DOHH2 (cell line): ENCODE measurements around the gene NFIX.

Experiments
- EZH2phosphoT487 ChIP-seq: fragments of 200-600 bp; sonication (generic); IDR thresholded peaks from 2 replicates; pipeline ENCODE4 v1.6.1; 2017; ENCODE audit warnings: borderline replicate concordance, mild to moderate bottlenecking, antibody characterized with exemption, low read length, moderate library complexity, mixed read lengths
- TF ChIP-seq, protein P1 (sequence below): fragments of 200-600 bp; sonication (generic); IDR thresholded peaks from one replicate; pipeline ENCODE4 v1.5.1; 2014; ENCODE audit warnings: antibody characterized with exemption, mild to moderate bottlenecking, low read depth, low read length; ENCODE audit not compliant: poor library complexity, severe bottlenecking

DNA sequence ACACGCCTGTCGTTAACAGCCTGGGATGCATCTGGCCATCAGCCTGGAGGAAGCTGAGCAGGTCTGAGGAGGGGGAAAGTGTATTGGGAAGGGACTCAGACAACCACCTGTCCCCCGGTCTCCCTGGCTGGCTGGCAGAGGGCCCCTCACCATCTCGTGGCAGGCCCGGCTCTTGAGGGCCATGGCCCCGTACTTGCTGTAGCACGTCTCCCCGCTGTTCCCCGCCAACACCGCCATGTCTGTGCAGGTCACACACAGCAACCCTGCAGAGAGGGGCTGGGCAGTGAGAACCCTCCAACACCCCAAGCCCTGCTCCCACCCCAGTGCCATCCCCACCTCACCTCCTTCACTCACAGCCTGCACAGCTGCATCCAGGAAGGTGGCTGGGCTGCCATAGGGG is 117.3 kb downstream of the NFIX start:
- TF ChIP-seq, protein P1, sequence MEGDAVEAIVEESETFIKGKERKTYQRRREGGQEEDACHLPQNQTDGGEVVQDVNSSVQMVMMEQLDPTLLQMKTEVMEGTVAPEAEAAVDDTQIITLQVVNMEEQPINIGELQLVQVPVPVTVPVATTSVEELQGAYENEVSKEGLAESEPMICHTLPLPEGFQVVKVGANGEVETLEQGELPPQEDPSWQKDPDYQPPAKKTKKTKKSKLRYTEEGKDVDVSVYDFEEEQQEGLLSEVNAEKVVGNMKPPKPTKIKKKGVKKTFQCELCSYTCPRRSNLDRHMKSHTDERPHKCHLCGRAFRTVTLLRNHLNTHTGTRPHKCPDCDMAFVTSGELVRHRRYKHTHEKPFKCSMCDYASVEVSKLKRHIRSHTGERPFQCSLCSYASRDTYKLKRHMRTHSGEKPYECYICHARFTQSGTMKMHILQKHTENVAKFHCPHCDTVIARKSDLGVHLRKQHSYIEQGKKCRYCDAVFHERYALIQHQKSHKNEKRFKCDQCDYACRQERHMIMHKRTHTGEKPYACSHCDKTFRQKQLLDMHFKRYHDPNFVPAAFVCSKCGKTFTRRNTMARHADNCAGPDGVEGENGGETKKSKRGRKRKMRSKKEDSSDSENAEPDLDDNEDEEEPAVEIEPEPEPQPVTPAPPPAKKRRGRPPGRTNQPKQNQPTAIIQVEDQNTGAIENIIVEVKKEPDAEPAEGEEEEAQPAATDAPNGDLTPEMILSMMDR: no peak
- no peak for TF ChIP-seq EZH2phosphoT487
